ENCODE results near the gene TFF3.

The TFF3 gene

DNA sequence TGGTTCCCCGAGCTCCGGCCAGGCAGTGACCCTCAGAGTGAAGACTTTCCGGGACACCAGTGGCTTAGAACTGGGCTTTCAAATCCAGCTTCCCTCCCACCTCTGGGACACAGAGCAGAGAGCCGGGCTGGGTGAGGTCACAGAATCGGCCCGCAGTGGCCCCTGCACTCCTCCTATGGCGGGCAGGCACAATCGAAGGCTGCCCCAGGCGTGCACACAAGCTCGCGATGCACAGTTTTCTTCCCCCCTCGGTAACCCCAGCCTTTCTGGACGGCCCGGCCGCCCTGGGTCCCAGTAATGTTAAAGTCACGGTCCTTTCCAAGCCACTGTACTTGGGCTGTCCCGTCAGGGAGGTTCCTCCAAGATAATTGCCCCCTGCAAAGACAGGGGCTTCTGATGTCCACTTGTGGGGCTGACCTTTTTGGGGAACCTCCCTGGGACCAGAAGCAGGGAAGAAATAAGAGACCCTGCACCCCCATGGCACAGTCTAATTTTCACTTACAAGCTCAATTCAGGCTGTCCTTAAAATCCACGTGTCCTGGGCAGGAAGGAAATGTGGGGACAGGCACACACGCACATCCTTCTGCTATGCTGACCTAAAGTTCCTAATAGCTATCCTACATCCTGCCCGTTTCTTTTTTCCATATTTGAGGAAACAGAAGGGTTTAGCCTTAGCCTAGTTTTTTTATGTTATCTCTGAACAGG, 13.7 kb downstream of the TFF3 start:
- TF ChIP-seq, protein P1, sequence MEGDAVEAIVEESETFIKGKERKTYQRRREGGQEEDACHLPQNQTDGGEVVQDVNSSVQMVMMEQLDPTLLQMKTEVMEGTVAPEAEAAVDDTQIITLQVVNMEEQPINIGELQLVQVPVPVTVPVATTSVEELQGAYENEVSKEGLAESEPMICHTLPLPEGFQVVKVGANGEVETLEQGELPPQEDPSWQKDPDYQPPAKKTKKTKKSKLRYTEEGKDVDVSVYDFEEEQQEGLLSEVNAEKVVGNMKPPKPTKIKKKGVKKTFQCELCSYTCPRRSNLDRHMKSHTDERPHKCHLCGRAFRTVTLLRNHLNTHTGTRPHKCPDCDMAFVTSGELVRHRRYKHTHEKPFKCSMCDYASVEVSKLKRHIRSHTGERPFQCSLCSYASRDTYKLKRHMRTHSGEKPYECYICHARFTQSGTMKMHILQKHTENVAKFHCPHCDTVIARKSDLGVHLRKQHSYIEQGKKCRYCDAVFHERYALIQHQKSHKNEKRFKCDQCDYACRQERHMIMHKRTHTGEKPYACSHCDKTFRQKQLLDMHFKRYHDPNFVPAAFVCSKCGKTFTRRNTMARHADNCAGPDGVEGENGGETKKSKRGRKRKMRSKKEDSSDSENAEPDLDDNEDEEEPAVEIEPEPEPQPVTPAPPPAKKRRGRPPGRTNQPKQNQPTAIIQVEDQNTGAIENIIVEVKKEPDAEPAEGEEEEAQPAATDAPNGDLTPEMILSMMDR (IDR thresholded peaks at IDR 0.05; ENCODE audit: low read depth, low read length), result no peak
- no peak overlapping the region for H3K4me3 ChIP-seq (ENCODE audit: low read depth, low read length)
- no peak for DNase-seq (ENCODE audit: low read depth, low spot score)
- in situ Hi-C loops (cut with HindIII; ENCODE audit: low sequenced_read_pairs), result no loop called here

DNA sequence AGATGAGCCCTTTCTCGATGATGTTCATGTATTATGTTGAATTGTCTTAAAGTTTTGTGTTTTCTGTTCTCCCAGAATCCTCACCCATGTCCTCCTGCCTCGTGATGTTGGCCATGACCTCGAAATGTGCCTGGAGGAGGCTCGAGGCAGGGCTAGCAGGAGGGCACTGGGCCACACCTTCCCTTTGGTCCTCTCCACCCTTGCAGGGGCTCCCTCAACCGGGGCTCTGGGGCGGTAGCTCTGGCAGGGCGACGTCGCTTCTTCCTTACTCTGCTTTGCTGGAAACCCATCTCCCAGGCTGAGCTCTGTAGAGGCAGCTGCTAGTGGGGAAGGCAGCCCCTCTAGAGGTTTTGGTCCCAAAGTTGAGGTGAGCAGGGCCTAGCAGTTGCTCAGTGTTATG, 14.3 kb downstream of the TFF3 start:
- in situ Hi-C loops (cut with HindIII; ENCODE audit: low sequenced_read_pairs), result no loop called here
- H3K4me3 ChIP-seq (ENCODE audit: low read depth, low read length), result no peak overlapping the region
- TF ChIP-seq, protein P1 (IDR thresholded peaks at IDR 0.05; ENCODE audit: low read depth, low read length), result no peak
- DNase-seq (ENCODE audit: low read depth, low spot score), result no peak

DNA sequence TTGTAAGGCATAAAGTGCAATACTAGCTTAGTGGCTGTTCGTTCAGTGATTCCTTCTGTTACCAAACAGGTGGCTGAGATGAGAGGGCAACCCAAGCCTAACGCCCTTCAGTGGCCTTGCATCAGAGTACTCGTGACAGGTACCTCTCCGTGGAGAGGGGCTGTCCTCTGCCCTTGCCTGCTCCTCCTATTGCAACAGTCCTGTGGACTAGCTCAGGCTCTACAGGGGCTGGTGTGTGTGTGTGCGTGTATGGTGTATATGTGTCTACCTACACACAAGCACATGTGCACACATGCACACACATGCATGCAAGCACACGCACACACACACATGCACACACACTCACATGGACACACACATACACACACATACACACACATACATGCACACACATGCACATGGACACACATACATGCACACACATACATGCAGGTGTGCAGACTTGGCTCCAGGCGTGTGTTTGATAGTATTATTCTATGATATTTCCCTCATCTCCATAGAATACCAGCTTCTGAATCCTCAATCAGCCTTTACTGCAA, 15.1 kb downstream of the TFF3 start:
- no peak overlapping the region for H3K4me3 ChIP-seq (ENCODE audit: low read depth, low read length)
- TF ChIP-seq, protein P1 (IDR thresholded peaks at IDR 0.05; ENCODE audit: low read depth, low read length), result no peak
- in situ Hi-C loops (cut with HindIII; ENCODE audit: low sequenced_read_pairs), result no loop called here
- no peak for DNase-seq (ENCODE audit: low read depth, low spot score)

DNA sequence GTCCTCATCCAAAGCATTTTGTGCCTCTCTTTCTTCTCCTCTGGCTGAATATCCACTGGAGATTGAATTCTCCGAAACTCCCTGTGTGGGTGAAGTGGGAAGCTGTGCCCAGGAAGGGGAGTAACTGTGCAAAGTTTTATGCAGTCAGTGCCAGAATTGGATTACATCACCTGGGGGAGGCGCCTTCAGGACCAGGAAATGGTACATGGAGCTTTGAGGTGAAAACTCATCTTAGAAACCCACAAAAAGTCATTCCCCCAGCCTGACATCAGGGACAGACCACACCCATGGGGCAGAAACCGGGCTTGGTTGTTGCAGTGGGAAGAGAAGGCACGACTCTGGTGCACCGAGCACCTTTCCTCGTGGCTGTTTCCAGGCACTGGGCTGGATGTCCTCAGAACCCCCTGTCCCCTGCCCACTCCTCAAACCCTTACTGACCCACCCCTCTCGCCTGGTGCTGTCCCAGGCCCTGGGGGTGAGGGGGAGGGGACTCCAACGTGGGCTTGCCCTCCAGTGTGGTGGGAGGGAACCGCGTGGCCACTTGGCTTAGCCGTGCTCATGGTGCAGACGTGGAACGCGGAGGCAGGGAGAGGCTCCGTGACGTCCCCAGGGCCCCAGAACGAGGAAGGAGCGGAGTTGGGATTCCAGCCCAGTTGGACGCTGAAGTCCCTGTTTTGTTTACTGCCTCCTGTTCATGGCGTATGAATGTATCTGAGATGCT, 15.7 kb downstream of the TFF3 start:
- H3K4me3 ChIP-seq (ENCODE audit: low read depth, low read length), result no peak overlapping the region
- DNase-seq (ENCODE audit: low read depth, low spot score), result no peak
- in situ Hi-C loops (cut with HindIII; ENCODE audit: low sequenced_read_pairs), result no loop called here
- TF ChIP-seq, protein P1 (IDR thresholded peaks at IDR 0.05; ENCODE audit: low read depth, low read length), result no peak

DNA sequence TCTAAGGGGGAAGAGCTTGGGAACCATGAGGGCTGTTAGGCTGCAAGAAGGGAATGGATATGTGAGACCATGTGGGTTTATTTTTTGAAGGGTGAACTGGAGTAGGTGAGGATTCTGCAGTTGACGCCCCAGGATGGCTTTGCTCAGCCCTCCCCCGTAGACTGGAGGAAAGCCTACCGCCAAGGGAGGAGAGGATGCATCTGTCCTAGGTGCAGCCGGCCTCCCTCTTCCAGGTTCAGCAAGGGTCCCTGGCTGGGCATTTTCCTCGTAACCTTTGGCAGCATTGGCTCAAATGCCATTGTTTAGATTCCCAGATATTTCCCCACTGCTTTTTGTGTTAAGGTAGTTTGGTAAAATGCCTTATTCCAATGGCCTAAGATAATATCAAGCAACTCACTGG, 16.6 kb downstream of the TFF3 start:
- TF ChIP-seq, protein P1 (IDR thresholded peaks at IDR 0.05; ENCODE audit: low read depth, low read length), result no peak
- in situ Hi-C loops (cut with HindIII; ENCODE audit: low sequenced_read_pairs), result no loop called here
- H3K4me3 ChIP-seq (ENCODE audit: low read depth, low read length), result no peak overlapping the region
- DNase-seq (ENCODE audit: low read depth, low spot score), result no peak

DNA sequence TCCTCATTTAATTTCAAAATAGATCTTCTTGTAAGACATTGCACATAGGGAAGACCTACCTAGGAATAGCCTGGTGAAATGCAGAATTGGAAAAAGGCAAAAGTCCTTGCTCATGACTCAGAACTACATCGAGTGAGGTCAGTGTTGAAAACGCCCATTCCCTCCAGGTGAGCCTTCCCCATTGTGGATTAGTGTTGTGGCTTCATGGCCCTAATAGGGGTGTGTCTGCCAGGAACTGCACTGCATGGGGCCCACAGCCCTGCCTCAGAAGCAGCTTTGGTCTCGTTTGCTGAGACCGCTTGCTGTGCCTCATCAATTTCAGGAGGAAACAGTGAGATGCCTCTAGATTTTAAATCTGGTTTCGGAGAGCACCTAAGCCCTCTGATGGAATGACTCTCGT, 17.0 kb downstream of the TFF3 start:
- in situ Hi-C loops (cut with HindIII; ENCODE audit: low sequenced_read_pairs), result no loop called here
- TF ChIP-seq, protein P1 (IDR thresholded peaks at IDR 0.05; ENCODE audit: low read depth, low read length), result no peak
- DNase-seq (ENCODE audit: low read depth, low spot score), result no peak
- no peak overlapping the region for H3K4me3 ChIP-seq (ENCODE audit: low read depth, low read length)

Measured in astrocyte of the spinal cord (primary cell).